Measurements from ENCODE around the gene EXOC2. TPM values are rescaled to one million over a fixed set of nuclear protein-coding genes. Genes with fewer than 3 reads are reported as not detected.
A peak's percentile ranks its signal among the peaks of the same experiment; 100 is the strongest.

Gene EXOC2
- total and polyA plus RNA-seq, 10 donors: 7.0 to 32.8 (median 25.3) TPM

DNA sequence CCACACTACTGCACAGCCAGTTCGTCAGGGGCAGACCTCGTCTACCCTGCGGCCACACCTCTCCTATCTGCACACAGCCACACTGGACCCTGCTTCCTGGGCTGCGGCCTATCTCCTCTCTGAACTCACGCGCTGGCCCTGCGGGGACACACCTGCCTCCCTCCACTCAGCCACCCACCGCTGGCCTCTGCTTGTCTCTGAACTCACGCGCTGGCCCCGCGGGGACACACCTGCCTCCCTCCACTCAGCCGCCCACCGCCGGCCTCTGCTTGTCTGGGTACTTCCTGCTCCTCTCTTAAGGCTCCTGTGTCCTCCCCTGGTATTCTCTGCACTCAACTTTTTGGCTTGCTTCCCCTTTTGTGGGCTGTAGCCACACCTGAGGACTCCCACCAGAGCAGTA, 88.4 kb downstream of the EXOC2 start:
- intact Hi-C loops (cut with DNase I; ENCODE audit: low total_unique reads): no loop called here
- H3K4me1 ChIP-seq: no peaks in the 10 kb centered on the region
- no peaks in the 10 kb centered on the region for H3K9me3 ChIP-seq
- no peak for TF ChIP-seq POLR2A (IDR thresholded peaks at IDR 0.05)
- TF ChIP-seq, protein P1, sequence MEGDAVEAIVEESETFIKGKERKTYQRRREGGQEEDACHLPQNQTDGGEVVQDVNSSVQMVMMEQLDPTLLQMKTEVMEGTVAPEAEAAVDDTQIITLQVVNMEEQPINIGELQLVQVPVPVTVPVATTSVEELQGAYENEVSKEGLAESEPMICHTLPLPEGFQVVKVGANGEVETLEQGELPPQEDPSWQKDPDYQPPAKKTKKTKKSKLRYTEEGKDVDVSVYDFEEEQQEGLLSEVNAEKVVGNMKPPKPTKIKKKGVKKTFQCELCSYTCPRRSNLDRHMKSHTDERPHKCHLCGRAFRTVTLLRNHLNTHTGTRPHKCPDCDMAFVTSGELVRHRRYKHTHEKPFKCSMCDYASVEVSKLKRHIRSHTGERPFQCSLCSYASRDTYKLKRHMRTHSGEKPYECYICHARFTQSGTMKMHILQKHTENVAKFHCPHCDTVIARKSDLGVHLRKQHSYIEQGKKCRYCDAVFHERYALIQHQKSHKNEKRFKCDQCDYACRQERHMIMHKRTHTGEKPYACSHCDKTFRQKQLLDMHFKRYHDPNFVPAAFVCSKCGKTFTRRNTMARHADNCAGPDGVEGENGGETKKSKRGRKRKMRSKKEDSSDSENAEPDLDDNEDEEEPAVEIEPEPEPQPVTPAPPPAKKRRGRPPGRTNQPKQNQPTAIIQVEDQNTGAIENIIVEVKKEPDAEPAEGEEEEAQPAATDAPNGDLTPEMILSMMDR (IDR thresholded peaks at IDR 0.05 in 8 of 11, conservative IDR thresholded peaks at IDR 0.05 in 3 of 11): no peak
- peak in 1 of 3 donors; percentile 6 for TF ChIP-seq POLR2AphosphoS5 (IDR thresholded peaks at IDR 0.05)
- H3K4me3 ChIP-seq: no peak overlapping the region
- WGBS, 5 donors: 66 to 92% (median 83%) methylated on average over 15 of the region's 15 CpGs
- no peaks in the 10 kb centered on the region for H3K27me3 ChIP-seq (replicated peaks in 1 of 7)
- no peak overlapping the region for H3K27ac ChIP-seq
- peaks cover 0 to 55% (median 15%) of the 10 kb centered on the region in 6 donors for H3K36me3 ChIP-seq
- DNase-seq: no peak

DNA sequence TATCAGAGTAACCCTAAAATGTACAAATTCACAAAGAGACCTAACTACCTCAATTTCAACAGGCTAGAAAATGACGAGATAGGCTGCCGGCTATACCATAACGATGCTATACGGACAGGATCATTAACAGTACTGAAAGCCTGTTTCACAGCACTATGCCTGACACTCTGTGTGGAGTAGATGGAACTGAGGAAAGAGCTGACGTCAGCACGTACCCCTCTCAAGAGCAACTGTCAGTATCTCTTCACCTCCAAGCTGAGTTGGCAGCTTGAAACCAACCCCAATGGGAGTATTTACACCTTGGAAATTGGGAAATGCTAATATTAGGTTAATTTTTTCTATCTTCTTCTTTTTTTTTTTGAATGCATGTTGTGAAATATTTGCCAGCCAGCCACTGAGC, 89.7 kb downstream of the EXOC2 start:
- WGBS, 5 donors: 90 to 100% (median 95%) methylated on average over 6 of the region's 6 CpGs
- Histone ChIP-seq H3K4me3 (no peak overlapping the region), H3K27me3 (replicated peaks in 1 of 7) (no peaks in the 10 kb centered on the region), H3K27ac (no peak overlapping the region), H3K36me3 (peaks cover 0 to 50% (median 13%) of the 10 kb centered on the region in 6 donors), H3K9me3 (no peaks in the 10 kb centered on the region), H3K4me1 (no peaks in the 10 kb centered on the region)
- TF ChIP-seq POLR2AphosphoS5 (IDR thresholded peaks at IDR 0.05): no peak
- TF ChIP-seq, protein P1 (IDR thresholded peaks at IDR 0.05 in 8 of 11, conservative IDR thresholded peaks at IDR 0.05 in 3 of 11): no peak
- no peak for TF ChIP-seq POLR2A (IDR thresholded peaks at IDR 0.05)
- DNase-seq: no peak
- intact Hi-C loops (cut with DNase I; ENCODE audit: low total_unique reads): no loop called here

DNA sequence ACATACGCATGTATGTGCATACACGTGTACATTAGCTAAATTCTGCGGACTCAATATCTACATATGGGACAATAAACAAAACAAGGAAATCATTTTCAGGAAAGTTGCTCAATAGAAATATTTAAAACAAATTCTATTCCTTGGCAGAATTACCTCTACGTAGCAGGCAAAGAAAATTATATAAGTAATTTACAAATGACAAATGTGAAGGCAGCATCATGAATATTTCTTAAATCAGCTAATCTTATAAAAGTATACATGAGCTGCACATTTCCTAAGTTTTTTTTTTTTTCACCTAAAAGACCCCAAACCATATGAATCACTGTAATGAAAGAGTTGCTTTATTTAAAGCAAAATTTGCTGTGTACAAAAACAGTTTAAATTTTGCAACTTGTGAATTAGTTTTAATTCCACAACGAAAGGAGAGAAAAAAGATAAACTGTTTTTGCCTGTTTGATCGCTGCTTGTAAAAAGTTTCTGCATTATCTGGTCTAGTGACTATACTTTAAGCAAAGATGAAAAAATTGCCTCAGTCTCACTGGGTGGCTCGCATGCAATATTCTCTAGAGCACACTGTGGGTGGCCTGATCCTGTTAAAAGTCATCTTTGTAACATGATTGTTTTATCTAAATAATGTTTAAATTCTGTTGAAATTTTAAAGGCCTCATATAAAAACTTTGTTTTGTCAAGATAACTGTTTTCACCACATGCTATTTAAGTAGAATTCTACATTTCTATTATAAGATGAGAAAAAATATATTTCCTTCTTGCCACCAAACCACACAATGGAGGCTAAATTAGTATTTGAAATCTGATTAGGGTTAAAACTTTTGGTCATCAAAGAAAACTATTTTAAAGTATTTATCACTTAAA, 93.1 kb downstream of the EXOC2 start:
- Histone ChIP-seq H3K27me3 (replicated peaks in 1 of 7) (no peaks in the 10 kb centered on the region), H3K27ac (no peak overlapping the region), H3K9me3 (no peaks in the 10 kb centered on the region), H3K36me3 (peaks cover 0 to 58% (median 27%) of the 10 kb centered on the region in 6 donors), H3K4me1 (no peaks in the 10 kb centered on the region), H3K4me3 (no peak overlapping the region)
- 95 to 98% (median 97%) methylated on average over 7 of the region's 7 CpGs for whole genome bisulfite sequencing, 5 donors
- intact Hi-C loops (cut with DNase I; ENCODE audit: low total_unique reads): loop anchor here (10.0 kb wide), 1 partner anchor 835 kb away; no protein-coding TSS in a partner anchor
- TF ChIP-seq, protein P1 (IDR thresholded peaks at IDR 0.05 in 8 of 11, conservative IDR thresholded peaks at IDR 0.05 in 3 of 11): no peak
- TF ChIP-seq POLR2A (IDR thresholded peaks at IDR 0.05) (no peak), POLR2AphosphoS5 (IDR thresholded peaks at IDR 0.05) (no peak)
- DNase-seq: no peak

DNA sequence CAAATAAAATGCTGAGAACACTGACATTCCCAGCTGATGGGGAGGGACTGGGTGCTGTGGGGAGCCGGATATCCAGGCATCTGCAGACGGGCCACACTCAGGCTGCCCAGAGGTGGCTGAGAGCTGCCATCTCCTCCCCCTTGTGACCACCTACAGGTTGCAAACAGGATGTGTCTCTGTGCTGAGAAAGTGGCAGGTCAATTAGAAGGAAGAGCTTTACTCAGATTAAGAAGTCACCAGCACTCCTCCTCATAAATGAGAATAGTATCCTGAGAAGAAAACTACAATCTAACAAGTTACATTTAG, 99.1 kb downstream of the EXOC2 start:
- Histone ChIP-seq H3K36me3 (peaks cover 0 to 90% (median 56%) of the 10 kb centered on the region in 6 donors), H3K4me3 (no peak overlapping the region), H3K27ac (no peak overlapping the region), H3K4me1 (peaks cover 0 to 5% (median 0%) of the 10 kb centered on the region in 6 donors), H3K27me3 (replicated peaks in 1 of 7) (no peaks in the 10 kb centered on the region), H3K9me3 (no peaks in the 10 kb centered on the region)
- 61 to 97% (median 86%) methylated on average over 2 of the region's 2 CpGs for WGBS, 5 donors
- DNase-seq: no peak
- intact Hi-C loops (cut with DNase I; ENCODE audit: low total_unique reads): loop anchor here (5.0 to 10.0 kb wide), 4 partner anchors 128 to 841 kb away; no protein-coding TSS in a partner anchor
- TF ChIP-seq, protein P1 (IDR thresholded peaks at IDR 0.05 in 8 of 11, conservative IDR thresholded peaks at IDR 0.05 in 3 of 11): no peak
- TF ChIP-seq POLR2A (IDR thresholded peaks at IDR 0.05) (no peak), POLR2AphosphoS5 (IDR thresholded peaks at IDR 0.05) (no peak)

Data from spleen (tissue), 11 donors.